ENCODE data around the gene ATOH8.

DNA sequence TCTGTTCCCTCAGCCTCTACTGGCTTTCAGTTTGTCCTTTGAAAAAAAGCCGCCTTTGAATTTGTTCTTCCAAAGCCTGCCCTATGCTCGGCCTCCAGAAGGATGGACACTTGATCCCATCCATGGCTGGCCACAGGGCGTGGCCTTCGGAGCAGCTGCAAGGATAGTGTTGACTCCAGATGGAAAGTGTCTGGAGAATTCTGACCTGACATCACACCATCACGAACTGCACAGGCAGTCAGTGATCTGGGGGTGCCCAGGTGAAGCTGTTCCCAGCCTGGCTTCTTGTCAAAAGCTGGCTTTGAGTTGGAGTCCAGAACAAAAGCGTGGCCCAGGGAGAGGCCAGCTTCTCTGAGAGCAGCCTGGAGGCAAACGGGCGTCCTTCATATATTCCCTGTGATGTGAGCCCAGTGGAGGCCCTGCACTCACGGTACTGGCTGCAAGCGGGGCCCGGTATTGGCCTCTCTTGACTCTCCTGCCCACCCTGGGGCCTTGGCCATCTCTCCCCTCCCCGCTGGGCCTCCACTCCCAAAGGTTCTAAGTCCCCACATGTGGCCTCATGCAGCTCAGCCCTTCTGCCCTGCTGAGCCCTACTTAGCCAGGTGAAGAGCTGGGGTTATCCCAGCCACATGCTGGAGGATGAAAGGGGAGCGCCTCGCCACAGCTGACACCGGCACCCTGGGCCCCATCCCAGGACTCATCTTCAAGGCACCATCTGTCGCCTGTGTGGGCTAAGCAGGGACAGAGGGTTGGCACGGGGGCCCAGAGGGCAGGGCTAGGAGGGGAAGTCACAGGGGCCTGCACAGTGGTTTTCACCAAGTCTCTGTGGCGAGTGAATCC is 20.4 kb upstream of the ATOH8 start:
- no peak for TF ChIP-seq CTCF (IDR thresholded peaks at IDR 0.05; ENCODE audit: borderline replicate concordance, extremely low read depth, low read length, poor library complexity, severe bottlenecking)
- no peak for TF ChIP-seq EZH2 (IDR thresholded peaks at IDR 0.05; ENCODE audit: borderline replicate concordance, low read depth, low read length, severe bottlenecking)

Data from DND-41 (cell line).